B cell (primary cell): ENCODE data around the gene MAP7. TPM values are rescaled to one million over a fixed set of nuclear protein-coding genes. Genes with fewer than 3 reads are reported as not detected.

Source experiments
- ATAC-seq: fragments of 200-7000 bp; cut with Tn5 transposase; one replicate; pipeline ENCODE4 v1.10.0; 2021; ENCODE audit warnings: low read depth, mild to moderate bottlenecking, moderate number of reproducible peaks, moderate library complexity
- CTCF ChIA-PET: fragments of 350-600 bp; sonication (Branson Sonifier 250); formaldehyde crosslinking; loops from one replicate; lab custom pipeline; 2021; ENCODE audit warnings: antibody characterized with exemption, inconsistent platforms; lab: Charles Lee
- POLR2A ChIA-PET: fragments of 350-600 bp; sonication (Branson Sonifier 250); formaldehyde crosslinking; loops from one replicate; lab custom pipeline; 2021; ENCODE audit warnings: antibody characterized with exemption; lab: Charles Lee
- DNase-seq: peaks from one replicate; pipeline ENCODE4 v3.0.0; 2013
- H2AFZ ChIP-seq: 2 replicates; pipeline ENCODE4 v1.6.1; 2012; ENCODE audit warnings: mild to moderate bottlenecking, low read depth, low read length; ENCODE audit not compliant: insufficient read depth, poor library complexity, severe bottlenecking
- H3K27ac ChIP-seq, 2 donors: 1 replicate in 1 of 2; 2 replicates in 1 of 2; pipeline ENCODE4 v1.5.1; 2012 to 2013; ENCODE audit warnings: low read length in 2 of 2, mild to moderate bottlenecking in 2 of 2, moderate library complexity in 1 of 2
- H3K27me3 ChIP-seq, 4 experiments: fragments of 200-600 bp in 1 of 4; sonication (generic) in 1 of 4; replicated peaks in 1 of 4; 1 replicate in 2 of 4; 2 replicates in 2 of 4; pipeline versions ENCODE4 v1.6.1 to v1.7.0; 2013 to 2016; ENCODE audit warnings: low read length in 3 of 4, mild to moderate bottlenecking in 2 of 4, mixed read lengths in 1 of 4, moderate library complexity in 1 of 4; ENCODE audit not compliant: insufficient read depth in 4 of 4, control insufficient read depth in 3 of 4; ENCODE audit errors: control extremely low read depth in 1 of 4
- H3K36me3 ChIP-seq, 2 experiments: replicated peaks in 1 of 2; 1 replicate in 1 of 2; 2 replicates in 1 of 2; pipeline versions ENCODE4 v1.6.1 to v1.7.1; 2013; ENCODE audit warnings: low read length in 1 of 2; ENCODE audit not compliant: insufficient read depth in 2 of 2, control insufficient read depth in 1 of 2; ENCODE audit errors: control extremely low read depth in 1 of 2, extremely low read depth in 1 of 2
- H3K4me1 ChIP-seq, 2 donors: fragments of 200-600 bp in 1 of 2; sonication (generic) in 1 of 2; 1 replicate in 1 of 2; 2 replicates in 1 of 2; pipeline versions ENCODE4 v1.5.1 to v1.6.1; 2013 to 2017; ENCODE audit warnings: low read length in 2 of 2; ENCODE audit not compliant: control insufficient read depth in 2 of 2, insufficient read depth in 2 of 2
- H3K4me2 ChIP-seq: replicated peaks from 2 replicates; pipeline ENCODE3; 2012; ENCODE audit warnings: mild to moderate bottlenecking, low read depth, low read length; ENCODE audit not compliant: poor library complexity, severe bottlenecking
- H3K4me3 ChIP-seq, 5 experiments: fragments of 200-600 bp in 1 of 5; sonication (generic) in 1 of 5; 1 replicate in 3 of 5; 2 replicates in 2 of 5; pipeline versions ENCODE4 v1.5.1 to v1.7.0; 2011 to 2016; ENCODE audit warnings: low read length in 4 of 5, mild to moderate bottlenecking in 4 of 5, low read depth in 2 of 5, control low read depth in 1 of 5, moderate library complexity in 1 of 5; ENCODE audit not compliant: insufficient read depth in 1 of 5; ENCODE audit errors: control extremely low read depth in 1 of 5, extremely low read depth in 1 of 5
- H3K79me2 ChIP-seq: fragments of 200-600 bp; sonication (generic); one replicate; pipeline ENCODE4 v1.6.0; 2016; ENCODE audit warnings: low read length; ENCODE audit not compliant: control insufficient read depth, insufficient read depth
- H3K9ac ChIP-seq: fragments of 200-600 bp; sonication (generic); 2 replicates; pipeline ENCODE4 v1.6.1; 2017; ENCODE audit warnings: mild to moderate bottlenecking, low read length, moderate library complexity
- H3K9me3 ChIP-seq, 3 donors: one replicate each; pipeline versions ENCODE4 v1.6.1 to v1.7.1; 2013; ENCODE audit warnings: low read length in 2 of 3; ENCODE audit not compliant: control insufficient read depth in 2 of 3, insufficient read depth in 1 of 3; ENCODE audit errors: control extremely low read depth in 1 of 3
- H4K20me1 ChIP-seq: 2 replicates; pipeline ENCODE4 v1.6.0; 2012; ENCODE audit warnings: mild to moderate bottlenecking, low read length; ENCODE audit not compliant: insufficient read depth, control insufficient read depth, poor library complexity, severe bottlenecking
- H3K27ac Mint-ChIP-seq: one replicate; pipeline ENCODE4 v1.8.0; 2021; ENCODE audit warnings: mixed read lengths
- H3K27me3 Mint-ChIP-seq: one replicate; pipeline ENCODE4 v1.8.0; 2021; ENCODE audit warnings: mixed read lengths
- H3K4me1 Mint-ChIP-seq: one replicate; pipeline ENCODE4 v1.8.0; 2021; ENCODE audit warnings: mixed read lengths
- H3K4me3 Mint-ChIP-seq: one replicate; pipeline ENCODE4 v1.8.0; 2021; ENCODE audit warnings: mixed read lengths
- H3K9me3 Mint-ChIP-seq: one replicate; pipeline ENCODE4 v1.8.0; 2022; ENCODE audit warnings: mixed read lengths; ENCODE audit not compliant: insufficient read depth
- CTCF ChIP-seq: fragments of 200-600 bp; IDR thresholded peaks from one replicate; pipeline ENCODE4 v1.8.0; 2022; ENCODE audit warnings: antibody characterized with exemption, mild to moderate bottlenecking
- EZH2 ChIP-seq: IDR thresholded peaks from 2 replicates; pipeline ENCODE4 v1.6.1; 2012; ENCODE audit warnings: borderline replicate concordance, low read depth, mild to moderate bottlenecking, moderate library complexity, low read length; ENCODE audit not compliant: insufficient read depth, poor library complexity, severe bottlenecking
- WGBS: methylation state at CpG from one replicate; pipeline ENCODE4 v1.1.5; 2013; ENCODE audit warnings: missing lambda C conversion rate; ENCODE audit not compliant: insufficient coverage; 5-methylcytosine and 5-hydroxymethylcytosine counted together
- intact Hi-C: fragments of 100-400 bp; cut with micrococcal nuclease; formaldehyde crosslinking; loops from one replicate; pipeline ENCODE4 v1.10.0; 2022
- polyA plus RNA-seq: library from polyadenylated mRNA; depleted of rRNA; stranded (reverse); fragments of >200 nt; gene quantifications from 2 replicates; pipeline ENCODE4 v1.2.3, GENCODE V29; 2012
- total RNA-seq, 2 donors: library from RNA; stranded (reverse); fragments of 120-200 nt in 1 of 2; gene quantifications; 1 replicate in 1 of 2; 2 replicates in 1 of 2; pipeline versions ENCODE4 v1.2.3 to v1.2.4, GENCODE V29; 2013 to 2022

MAP7 gene
- total and polyA plus RNA-seq, 2 donors (not counting 1 experiment from before 2014, with no cell fraction given) = 0.34 to 0.64 TPM

GRCh38 chr6:136421537-136422158 is 128.6 kb downstream of the MAP7 start:
- H3K36me3 ChIP-seq = no peaks in the 10 kb centered on the region
- POLR2A ChIA-PET = no interaction called here
- H3K27ac Mint-ChIP-seq = no peak overlapping the region
- CTCF ChIA-PET = no interaction called here
- H3K9ac ChIP-seq = no peak overlapping the region
- no peaks in the 10 kb centered on the region for H3K9me3 ChIP-seq
- no peak overlapping the region for H2AFZ ChIP-seq
- TF ChIP-seq EZH2 (no peak), CTCF (no peak)
- no peaks in the 10 kb centered on the region for H3K4me1 Mint-ChIP-seq
- H3K9me3 Mint-ChIP-seq = no peaks in the 10 kb centered on the region
- no peaks in the 10 kb centered on the region for H3K79me2 ChIP-seq
- intact Hi-C loops = no loop called here
- H3K27me3 ChIP-seq = no peaks in the 10 kb centered on the region
- H3K4me3 ChIP-seq = no peak overlapping the region
- DNase-seq (no peak), ATAC-seq (no peak)
- no peak overlapping the region for H3K4me3 Mint-ChIP-seq
- WGBS = no CpG with 5 or more reads among the region's 6 CpGs
- no peak overlapping the region for H3K4me2 ChIP-seq
- H4K20me1 ChIP-seq = no peaks in the 10 kb centered on the region
- H3K27me3 Mint-ChIP-seq = no peaks in the 10 kb centered on the region
- no peak overlapping the region for H3K27ac ChIP-seq
- H3K4me1 ChIP-seq = no peaks in the 10 kb centered on the region

- ChIA-PET POLR2A (no interaction called here), CTCF (no interaction called here)
- Mint-ChIP-seq H3K4me3 (no peak overlapping the region), H3K27me3 (no peaks in the 10 kb centered on the region), H3K4me1 (no peaks in the 10 kb centered on the region), H3K9me3 (no peaks in the 10 kb centered on the region), H3K27ac (no peak overlapping the region)
- no peak for DNase-seq
- Histone ChIP-seq H3K9ac (no peak overlapping the region), H3K9me3 (no peaks in the 10 kb centered on the region), H3K4me1 (no peaks in the 10 kb centered on the region), H3K4me3 (no peak overlapping the region), H3K27me3 (no peaks in the 10 kb centered on the region), H3K79me2 (no peaks in the 10 kb centered on the region), H2AFZ (no peak overlapping the region), H3K4me2 (no peak overlapping the region), H3K36me3 (no peaks in the 10 kb centered on the region), H3K27ac (no peak overlapping the region), H4K20me1 (no peaks in the 10 kb centered on the region)
- no CpG with 5 or more reads among the region's 3 CpGs for WGBS
- TF ChIP-seq CTCF = no peak
- TF ChIP-seq EZH2 = no peak
- intact Hi-C loops = no loop called here
- no peak for ATAC-seq
Measured at GRCh38 chr6:136420853-136421252, 129.4 kb downstream of the MAP7 start.
